Effector CD8-positive, alpha-beta T cell (primary cell): ENCODE results near the gene NPC1L1.
"Not testable (repeated sequence)": the region's sequence is repeated elsewhere in the genome, so short reads cannot be mapped to it uniquely, and the experiment has no call there.

Experiments
- DNase-seq: peaks from one replicate; lab custom pipeline; 2025; lab: John Stamatoyannopoulos, UW

NPC1L1 gene

DNA sequence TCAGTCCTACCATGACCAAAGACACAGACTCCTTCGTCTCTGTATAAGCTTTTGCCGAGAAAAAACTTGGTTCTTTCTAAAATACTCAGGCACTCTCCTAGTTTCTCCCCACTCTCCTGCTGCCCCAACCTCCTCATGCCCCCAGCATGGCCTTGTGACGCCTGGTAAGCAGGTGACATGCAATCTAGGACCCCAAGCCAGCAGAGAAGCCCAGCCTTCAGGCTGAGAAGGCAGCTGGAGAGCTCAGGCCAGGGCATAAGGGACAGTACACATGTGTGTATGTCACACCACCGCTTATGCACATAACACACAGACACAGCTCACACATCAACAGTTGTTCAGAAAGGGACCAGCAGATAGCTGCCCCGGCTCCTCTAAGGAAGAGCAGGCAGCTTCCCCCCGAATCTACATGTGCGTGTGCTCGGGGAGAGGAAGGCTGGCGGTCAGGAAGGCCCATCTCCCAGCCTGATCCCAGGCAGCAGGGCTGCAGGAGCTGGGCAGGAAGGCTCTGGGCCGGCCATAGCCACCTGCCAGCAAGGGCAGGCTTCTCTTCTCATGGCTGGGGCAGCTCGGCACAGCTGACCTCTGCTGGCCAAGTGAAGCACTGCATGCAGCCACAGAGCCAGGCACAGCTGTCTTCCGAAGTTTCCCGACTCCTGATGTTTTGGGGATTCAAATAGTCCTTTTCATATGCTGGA lies 24.1 kb upstream of the NPC1L1 start:
- peak; percentile 40 for DNase-seq

DNA sequence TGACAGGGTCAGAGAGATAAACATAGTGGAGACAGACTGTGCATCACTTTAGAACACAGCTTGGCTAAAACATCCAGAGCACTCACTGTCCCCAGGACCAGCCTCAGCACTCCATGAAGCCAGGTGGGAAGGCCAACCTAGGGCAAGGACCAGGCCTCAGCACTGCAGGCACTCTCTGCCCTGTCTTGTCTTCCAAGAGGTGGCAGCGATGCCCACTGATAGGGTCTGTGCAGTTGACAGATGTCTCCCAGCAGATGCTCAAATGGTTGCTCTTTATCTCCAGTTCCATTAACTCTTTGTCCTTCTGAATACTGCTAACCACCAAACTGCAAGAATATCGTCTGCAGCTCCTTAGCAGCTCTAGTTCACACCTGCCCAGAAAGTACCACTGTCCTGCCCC lies 23.5 kb upstream of the NPC1L1 start:
- no peak for DNase-seq

DNA sequence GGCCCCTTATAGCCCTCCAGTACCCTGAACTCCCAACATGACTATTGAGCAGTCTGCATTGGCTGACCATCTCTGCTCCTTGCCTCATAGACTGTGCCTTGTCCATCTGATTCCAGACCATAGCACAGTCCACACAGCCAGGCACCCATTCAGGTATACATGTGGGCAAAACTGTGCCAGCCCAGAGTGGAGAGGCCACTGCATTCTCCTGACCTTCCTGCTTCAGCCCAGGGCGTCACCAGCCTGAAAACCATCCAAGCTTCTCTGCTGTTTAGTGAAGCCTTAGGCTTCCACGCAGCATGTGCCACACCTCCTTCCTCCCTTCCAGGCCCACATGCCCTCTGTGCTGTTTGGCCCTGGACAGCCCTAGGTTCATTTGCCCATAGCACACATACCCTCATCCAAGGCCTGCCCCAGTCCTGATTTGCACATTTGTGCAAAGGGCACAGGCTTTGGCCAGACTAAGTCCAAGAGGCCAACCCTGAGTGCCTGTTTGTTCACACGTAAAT lies 22.1 kb upstream of the NPC1L1 start:
- DNase-seq = no peak

DNA sequence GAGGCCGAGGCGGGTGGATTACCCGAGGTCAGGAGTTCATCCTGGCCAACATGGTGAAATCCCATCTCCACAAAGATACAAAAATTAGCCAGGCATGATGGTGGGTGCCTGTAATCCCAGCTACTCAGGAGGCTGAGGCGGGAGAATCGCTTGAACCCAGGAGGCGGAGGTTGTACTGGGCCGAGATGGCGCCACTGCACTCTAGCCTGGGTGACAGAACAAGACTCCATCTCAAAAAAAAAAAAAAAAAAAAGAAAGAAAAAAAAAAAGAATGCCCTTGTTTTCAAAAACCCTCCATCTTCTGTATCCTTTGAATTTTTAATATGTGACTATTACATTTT lies 21.5 kb upstream of the NPC1L1 start:
- not testable (repeated sequence) for DNase-seq

DNA sequence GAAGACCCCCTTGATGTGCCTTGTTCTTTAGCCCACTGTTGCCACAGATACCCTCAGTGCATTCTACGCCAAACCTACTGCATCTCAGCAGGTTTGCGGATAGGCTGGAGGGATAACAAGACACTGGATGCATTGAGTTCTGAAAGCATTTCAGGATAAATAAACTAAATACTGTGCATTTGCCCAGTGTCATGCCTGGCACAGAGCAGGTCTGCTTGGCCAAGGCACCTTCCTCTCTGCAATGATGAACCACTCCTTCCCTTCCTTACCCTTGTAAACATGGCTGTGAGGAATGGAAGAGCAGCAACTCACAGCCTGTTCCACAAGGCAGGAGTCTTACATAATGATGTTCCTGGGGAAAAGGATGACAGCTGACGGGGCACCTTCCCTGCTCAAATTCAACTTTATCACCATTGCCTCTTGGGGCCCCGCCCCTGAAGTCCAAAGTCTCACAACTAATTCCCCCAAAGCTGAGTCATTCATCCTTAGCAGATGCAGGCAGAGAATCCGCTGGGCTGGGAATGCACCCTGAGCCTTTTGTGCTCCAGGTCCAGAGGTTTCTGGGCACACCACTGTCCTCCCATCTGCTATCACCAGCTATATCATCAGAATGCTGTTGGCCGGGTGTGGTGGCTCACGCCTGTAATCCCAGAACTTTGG lies 21.0 kb upstream of the NPC1L1 start:
- no peak for DNase-seq

DNA sequence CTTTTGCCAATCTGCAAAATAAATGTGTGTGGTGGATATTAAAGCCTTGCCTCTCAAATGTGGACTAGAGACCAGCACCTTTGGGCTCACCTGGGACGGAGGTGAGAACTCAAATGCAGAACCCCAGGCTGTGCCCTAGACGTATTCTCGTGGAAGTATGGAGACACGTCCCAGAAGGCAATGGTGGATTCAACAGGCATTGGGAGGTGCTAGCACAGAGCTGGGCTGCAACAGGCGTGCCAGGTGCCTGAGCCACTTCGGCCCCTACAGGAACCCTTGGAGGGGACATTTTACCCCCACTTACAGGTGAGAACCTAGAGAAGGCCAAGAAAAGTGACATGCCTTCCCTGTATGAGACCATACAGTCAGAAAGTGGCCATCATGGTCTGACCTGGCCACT lies 20.4 kb upstream of the NPC1L1 start:
- no peak for DNase-seq

DNA sequence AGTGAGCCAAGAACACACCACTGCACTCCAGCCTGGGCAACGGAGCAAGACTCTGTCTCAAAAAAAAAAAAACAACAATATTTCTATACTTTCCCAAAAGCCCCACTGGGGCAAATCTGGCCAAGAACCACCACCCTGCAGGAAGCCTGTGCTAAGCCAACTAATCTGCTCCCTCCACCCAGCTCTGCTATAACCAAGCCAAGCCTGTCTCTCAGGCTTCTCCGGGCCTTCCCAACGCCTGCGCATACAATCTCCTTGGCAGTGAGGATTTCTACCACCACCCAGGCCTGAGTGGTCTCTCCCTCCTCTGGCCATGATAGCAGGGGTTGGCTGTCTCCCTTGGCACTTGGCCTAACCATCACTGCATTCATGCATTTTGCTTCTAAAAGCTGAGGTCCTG lies 18.4 kb upstream of the NPC1L1 start:
- DNase-seq = no peak

DNA sequence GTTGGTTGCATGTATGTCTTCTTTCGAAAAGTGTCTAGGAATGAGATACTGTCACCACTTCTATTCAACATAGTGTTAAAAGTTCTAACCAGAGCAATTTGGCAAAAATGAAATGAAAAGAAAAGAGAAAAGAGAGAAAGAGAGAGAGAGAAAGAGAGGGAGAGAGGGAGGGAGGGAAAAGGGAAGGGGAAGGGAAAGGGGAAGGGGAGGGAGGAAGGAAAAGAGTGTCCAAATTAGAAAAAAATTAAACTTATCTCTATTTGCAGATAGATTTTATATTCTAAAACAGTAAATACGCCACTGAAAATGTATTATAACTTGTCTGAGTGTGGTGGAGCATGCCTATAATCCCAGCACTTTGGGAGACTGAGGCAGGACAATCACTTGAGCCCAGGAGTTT lies 16.4 kb upstream of the NPC1L1 start:
- DNase-seq = no peak

DNA sequence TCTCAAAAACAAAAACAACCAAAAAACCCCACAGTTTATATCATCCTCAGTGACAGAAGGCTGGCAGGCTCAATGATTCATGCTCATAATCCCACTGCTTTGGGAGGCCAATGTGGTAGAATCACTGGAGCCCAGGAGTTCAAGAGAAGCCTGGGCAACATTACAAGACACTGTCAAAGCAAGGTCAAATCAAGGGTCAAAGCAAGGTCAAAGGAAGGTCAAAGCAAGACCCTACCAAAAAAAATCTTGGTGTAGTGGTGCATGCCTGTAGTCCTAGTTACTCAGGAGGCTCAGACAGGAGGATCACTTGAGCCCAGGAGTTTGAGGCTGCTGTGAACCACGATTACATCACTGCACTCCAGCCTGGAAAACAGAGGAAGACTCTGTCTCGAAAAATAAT lies 14.2 kb upstream of the NPC1L1 start:
- no peak for DNase-seq

DNA sequence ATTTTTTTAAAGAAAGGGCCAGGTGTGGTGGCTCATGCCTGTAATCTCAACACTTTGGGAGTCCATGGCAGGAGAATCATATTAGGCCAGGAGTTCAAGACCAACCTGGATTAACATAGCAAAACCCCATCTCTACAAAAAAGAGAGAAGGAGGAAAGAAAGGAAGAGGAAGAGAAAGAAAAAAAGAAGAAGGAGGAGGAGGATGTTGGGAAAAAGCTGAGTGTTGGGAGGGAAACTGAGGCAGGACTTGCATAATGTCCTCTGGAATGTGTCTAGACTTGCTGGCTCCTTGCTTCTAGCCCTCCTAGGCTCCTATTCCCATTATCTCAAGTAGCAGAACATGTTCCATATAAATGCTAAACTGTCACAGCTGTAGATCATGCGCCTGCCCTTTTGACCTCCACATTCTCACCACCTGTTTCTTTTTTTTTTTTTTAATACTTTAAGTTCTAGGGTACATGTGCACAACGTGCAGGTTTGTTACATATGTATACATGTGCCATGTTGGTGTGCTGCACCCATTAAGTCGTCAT lies 11.4 kb upstream of the NPC1L1 start:
- DNase-seq = not testable (repeated sequence)

DNA sequence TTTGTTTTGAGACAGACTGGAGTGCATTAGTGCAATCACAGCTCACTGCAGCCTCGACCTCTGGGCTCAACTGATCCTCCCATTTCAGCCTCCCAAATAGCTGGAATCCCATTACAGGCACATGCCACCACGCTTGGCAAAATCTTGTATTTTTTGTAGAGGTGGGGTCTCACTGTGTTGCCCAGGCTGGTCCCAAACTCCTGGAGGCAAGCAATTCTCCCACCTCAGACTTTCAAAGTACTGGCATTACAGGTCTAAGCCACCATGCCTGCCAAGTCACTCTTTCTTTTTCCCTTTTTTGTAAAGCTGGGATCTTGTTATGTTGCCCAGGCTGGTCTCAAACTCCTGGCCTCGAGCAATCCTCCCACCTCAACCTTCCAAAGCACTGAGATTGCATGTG lies 8.3 kb upstream of the NPC1L1 start:
- no peak for DNase-seq

DNA sequence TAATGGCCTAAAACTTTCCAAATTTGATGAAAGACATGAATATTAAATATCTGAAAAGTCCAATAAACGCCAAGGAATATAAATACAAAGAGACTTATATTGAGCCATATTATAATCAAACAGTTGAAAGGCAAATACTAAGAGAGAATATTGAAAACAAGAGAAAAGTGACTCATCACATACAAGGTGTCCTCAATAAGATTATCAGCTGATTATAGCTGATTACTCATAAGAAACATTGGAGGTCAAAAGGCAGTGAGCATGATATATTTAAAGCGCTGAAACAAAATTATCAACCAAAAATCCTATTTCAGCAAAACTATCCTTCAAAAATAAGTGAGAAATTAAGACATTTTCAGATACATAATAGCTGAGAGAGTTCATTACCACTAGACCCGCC lies 7.8 kb upstream of the NPC1L1 start:
- no peak for DNase-seq

DNA sequence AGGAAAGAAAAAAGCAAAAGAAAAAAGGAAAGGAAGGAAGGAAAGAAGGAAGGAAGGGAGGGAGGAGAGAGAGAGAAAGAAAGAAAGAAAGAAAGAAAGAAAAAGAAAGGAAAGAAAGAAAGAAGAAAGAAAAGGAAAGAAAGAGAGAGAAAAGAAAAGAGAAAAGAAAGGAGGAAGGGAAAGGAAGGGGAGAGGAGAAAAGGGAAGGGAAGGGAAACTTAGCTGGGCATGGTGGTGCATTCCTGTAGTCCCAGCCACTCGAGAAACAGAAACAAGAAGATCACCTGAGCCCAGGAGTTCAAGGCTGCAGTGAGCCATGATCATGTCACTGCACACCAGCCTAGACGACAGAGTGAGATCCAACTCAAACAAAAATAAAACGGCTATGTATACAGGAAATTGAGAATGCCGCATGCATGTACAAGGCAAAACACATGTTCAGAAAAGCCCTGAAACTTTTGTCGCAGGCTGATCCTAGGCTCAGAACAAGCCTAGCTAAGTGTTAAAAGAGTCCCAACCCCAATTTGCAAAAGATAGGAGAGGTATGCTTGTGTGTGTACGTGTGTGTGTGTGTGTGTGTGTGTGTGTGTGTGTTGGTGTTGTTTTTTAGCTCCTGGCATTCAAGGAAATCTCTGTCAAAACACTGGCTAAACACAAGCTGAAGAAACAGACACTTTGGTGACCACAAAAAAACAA lies 6.6 kb upstream of the NPC1L1 start:
- no peak for DNase-seq

DNA sequence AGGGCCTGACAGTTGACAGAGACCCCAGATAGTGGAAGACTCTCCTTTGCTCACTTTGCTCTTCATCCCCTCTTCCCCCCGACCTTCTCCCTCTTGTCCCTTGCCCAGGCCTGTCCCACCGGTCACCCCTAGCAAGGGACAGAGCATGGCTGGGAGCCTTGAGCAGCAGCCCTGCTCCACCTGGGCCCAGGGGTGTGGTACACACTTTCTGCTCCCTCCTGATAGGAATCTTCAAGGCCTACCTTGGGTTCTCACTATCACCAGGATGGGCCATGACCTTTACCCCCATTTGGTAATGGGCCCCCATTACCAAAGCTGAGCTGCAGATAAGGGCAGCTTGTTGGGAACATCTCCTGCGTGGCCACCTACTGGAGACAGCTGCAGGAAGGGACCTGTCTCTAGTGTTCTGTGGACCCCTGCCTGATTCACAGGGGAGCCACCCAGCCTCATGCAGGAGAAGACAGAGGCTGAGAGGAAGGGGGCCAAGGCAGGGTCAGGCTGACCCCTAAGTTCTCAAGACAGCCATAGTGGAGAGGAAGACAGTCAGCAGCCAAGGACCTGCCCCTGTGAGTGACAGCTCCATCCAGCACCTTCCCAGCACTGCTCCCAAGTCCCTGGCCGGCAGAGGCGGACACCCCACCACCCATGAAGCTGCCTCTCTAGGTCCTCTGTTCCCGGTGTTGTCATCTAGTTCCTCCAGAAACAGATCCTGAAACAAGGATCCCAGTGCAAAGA lies 913 bp upstream of the NPC1L1 start:
- no peak for DNase-seq

DNA sequence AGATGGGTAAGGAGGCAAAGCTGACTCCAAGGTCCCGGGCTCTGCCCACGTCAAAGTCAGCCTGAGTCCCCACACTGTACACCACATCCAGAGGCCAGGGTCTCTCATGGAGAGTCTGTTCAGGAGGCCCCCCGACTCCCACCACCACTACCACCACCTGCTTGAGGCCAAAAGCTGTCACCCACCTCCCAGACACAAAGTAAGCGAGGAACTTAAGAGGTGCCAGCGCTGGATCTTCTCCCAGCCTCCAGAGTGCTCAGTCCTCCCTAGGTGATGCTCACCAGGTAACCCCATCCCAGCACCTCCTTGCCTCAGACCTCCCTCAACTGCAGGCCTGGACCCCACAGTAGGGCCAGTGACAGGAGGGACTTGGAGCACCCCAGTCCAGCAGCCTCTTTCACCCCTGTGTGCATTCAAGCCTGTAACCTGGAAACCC lies 520 bp downstream of the NPC1L1 start:
- DNase-seq = no peak

DNA sequence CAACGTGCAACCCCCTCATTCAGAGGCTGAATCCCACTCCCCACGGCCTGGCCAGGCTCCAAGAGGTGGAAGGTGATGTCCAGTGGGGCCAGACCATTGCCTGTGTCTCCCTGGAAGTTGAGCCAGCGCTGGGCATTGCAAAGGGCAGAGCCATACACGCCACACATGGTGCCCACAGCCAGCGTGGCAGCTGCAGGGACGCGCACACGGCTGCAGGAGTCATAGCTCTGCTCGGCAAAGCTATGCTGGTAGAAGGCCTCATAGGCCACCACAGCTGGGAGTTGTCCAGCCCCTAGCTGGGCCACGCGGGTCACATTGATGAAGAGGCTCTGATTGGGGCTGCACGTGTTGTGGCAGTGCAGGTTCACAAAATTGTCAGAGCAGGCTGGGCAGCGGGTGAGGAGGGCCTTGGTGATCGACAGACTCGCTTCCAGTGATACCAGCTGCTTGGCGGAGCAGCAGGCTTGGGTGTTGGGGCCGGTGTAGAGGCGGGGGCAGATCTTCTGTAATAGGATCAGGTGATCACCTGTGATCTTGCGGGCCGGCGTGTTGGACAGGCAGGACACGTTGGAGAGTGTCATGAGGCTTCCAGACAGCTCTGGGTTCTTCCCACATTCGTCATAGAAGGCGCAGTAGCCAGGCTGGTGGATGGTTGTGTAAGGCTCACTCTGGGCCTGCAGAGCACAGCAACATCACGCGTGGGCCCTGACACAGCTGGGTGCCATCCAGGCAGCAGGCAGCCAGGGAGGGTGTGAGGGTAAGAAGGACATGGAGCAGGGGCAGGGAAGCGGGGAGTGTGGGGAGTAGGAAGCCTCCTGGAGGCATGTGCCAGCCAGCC lies 1.2 kb downstream of the NPC1L1 start:
- DNase-seq = no peak

DNA sequence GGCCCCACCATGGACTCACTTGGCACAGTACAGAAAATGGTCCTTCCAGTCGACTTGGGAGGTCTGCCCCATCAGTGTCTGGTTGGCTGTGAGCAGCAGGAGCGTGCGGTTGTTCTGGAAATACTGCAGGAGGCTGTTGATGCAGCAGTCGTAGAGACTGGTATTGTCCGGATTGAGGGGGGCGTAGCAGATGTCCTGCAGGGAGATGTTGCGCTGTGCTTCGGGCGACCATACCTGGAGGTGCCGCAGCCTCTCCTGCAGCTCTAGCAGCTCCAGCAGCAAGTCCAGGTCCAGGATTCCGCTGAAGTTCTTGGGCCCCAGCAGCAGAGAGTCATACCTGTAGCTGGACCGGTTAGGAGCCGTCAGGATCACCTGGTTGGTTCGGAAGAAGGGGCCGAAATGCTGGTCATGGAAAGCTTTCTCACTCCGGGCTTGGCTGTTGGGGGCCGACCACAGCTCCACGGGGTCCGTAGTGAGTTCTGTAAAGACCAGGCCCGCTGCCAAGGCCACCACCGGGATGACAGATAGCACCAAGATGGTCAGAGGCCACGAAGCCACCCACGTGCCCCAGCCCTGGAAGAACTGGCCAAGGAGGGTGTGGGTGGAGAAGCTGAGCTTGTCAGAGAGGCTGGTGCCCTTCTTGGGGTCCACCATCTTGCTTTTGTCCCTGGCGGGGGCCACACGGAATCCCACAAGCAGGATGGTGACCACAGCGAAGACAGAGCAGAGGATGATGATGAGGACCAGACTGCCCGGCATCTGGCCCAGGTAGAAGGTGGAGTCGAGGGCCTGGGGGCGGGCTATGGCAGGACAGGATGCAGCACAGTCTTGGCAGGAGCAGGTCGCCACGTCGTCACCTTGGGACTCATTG lies 2.1 kb downstream of the NPC1L1 start:
- no peak for DNase-seq

DNA sequence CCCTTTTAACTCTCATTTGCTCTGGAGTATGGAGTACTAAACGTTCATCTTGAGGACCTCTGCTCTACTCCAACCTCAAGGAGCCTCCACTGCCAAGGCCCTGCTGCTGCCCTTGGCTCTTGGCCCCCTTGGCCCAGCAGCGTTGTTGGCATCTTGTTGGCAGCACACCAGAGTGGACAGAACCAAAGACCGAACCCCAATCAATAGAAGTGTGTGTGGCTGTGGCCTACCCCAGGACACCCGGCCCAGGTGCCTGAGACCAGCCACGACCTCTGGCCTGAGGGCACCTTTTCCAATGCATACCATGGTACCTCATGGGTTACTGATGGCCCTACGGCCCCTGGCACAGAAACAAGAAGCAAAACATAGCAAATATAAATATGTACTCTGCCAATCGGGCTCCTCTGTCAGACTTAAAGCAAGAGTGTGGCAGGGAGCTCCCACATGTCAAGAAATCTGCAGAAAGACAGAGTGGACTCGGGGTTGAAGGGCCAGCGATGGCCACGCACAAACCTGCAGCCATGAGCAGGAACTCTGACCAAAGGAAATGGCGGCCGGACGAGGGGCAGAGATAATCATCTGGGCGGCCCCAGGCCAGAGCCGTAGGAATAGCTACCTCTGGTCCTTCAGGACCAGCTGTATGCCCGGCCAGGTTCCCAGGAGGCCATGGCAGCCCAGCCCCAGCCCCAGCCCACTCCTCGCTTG lies 2.9 kb downstream of the NPC1L1 start:
- no peak for DNase-seq

DNA sequence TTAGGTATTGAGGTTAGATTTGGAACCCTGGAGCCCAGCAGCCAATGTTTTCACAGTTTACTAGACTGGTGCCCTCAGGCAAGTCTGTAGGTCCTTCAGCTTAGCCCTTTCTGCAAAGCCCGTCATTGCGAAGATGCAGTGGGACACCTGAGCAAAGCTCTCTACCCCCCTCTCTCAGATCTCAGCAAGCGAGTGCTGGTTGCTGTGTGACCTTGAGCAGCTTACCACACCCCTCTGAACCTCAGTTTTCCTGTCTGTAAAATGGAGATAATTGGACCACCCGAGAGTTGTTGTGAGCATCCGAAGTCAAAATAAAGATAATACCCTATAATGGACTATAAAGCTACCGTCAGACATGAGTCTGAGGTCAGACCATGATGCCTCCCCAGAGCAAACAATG lies 3.7 kb downstream of the NPC1L1 start:
- DNase-seq = no peak

DNA sequence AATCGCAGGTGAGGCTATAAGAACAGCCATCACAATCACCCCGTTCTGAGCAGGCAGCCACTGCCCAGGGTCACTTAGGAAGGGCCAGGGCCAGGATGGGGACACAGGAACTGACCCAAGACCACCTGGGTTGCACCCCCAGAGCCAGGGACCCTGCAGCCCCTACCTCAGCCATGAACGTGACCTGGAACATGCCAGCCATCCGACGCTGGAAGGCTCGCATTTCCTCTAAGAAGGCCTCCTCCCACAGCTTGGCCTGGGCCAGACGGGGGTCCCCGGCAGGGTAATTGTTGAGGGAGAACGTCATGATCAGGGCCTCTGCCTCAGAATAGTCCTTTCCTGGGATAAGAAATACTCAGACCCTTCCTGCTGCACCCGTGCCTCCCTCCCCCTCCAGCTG lies 5.0 kb downstream of the NPC1L1 start:
- no peak for DNase-seq
